ENCODE data around the gene SLC39A10.
"Not testable (repeated sequence)": the region's sequence is repeated elsewhere in the genome, so short reads cannot be mapped to it uniquely, and the experiment has no call there.

Gene SLC39A10

GRCh38 chr2:195656859-195657633, at the start of gene SLC39A10:
Gene SLC39A10, plus strand, starts transcription at chr2:195657226. Its CDS starts 22,817 bp downstream, at chr2:195680043.
- peak; percentile 93 to 94 for DNase-seq (ENCODE audit: extremely low read depth in 1 of 2, low read depth in 1 of 2)

- DNase-seq (ENCODE audit: extremely low read depth in 1 of 2, low read depth in 1 of 2) = no peak
Measured at GRCh38 chr2:195608768-195609454, 48.1 kb upstream of the SLC39A10 start.

GRCh38 chr2:195610717-195611116, 46.3 kb upstream of the SLC39A10 start:
- no peak for DNase-seq (ENCODE audit: extremely low read depth in 1 of 2, low read depth in 1 of 2)

- DNase-seq (ENCODE audit: extremely low read depth in 1 of 2, low read depth in 1 of 2) = no peak
Measured at GRCh38 chr2:195612611-195613495, 44.2 kb upstream of the SLC39A10 start.

GRCh38 chr2:195613922-195614321, 43.1 kb upstream of the SLC39A10 start:
- no peak for DNase-seq (ENCODE audit: extremely low read depth in 1 of 2, low read depth in 1 of 2)

GRCh38 chr2:195619590-195619989, 37.4 kb upstream of the SLC39A10 start:
- DNase-seq (ENCODE audit: extremely low read depth in 1 of 2, low read depth in 1 of 2) = no peak

GRCh38 chr2:195620501-195620900, 36.5 kb upstream of the SLC39A10 start:
- DNase-seq (ENCODE audit: extremely low read depth in 1 of 2, low read depth in 1 of 2) = no peak

GRCh38 chr2:195622966-195623365, 34.1 kb upstream of the SLC39A10 start:
- no peak for DNase-seq (ENCODE audit: extremely low read depth in 1 of 2, low read depth in 1 of 2)

- no peak for DNase-seq (ENCODE audit: extremely low read depth in 1 of 2, low read depth in 1 of 2)
Measured at GRCh38 chr2:195626507-195626906, 30.5 kb upstream of the SLC39A10 start.

- no peak for DNase-seq (ENCODE audit: extremely low read depth in 1 of 2, low read depth in 1 of 2)
Measured at GRCh38 chr2:195628666-195629065, 28.4 kb upstream of the SLC39A10 start.

GRCh38 chr2:195632856-195633572, 24.0 kb upstream of the SLC39A10 start:
- no peak for DNase-seq (ENCODE audit: extremely low read depth in 1 of 2, low read depth in 1 of 2)

- DNase-seq (ENCODE audit: extremely low read depth in 1 of 2, low read depth in 1 of 2) = no peak
Measured at GRCh38 chr2:195633573-195633870, 23.5 kb upstream of the SLC39A10 start.

- no peak for DNase-seq (ENCODE audit: extremely low read depth in 1 of 2, low read depth in 1 of 2)
Measured at GRCh38 chr2:195633974-195634373, 23.1 kb upstream of the SLC39A10 start.

- no peak for DNase-seq (ENCODE audit: extremely low read depth in 1 of 2, low read depth in 1 of 2)
Measured at GRCh38 chr2:195636890-195637289, 20.1 kb upstream of the SLC39A10 start.

GRCh38 chr2:195638750-195639149, 18.3 kb upstream of the SLC39A10 start:
- DNase-seq (ENCODE audit: extremely low read depth in 1 of 2, low read depth in 1 of 2) = no peak

- DNase-seq (ENCODE audit: extremely low read depth in 1 of 2, low read depth in 1 of 2) = no peak
Measured at GRCh38 chr2:195639238-195639858, 17.7 kb upstream of the SLC39A10 start.

- DNase-seq (ENCODE audit: extremely low read depth in 1 of 2, low read depth in 1 of 2) = no peak
Measured at GRCh38 chr2:195639959-195640358, 17.1 kb upstream of the SLC39A10 start.

- DNase-seq (ENCODE audit: extremely low read depth in 1 of 2, low read depth in 1 of 2) = no peak
Measured at GRCh38 chr2:195642027-195642678, 14.9 kb upstream of the SLC39A10 start.

GRCh38 chr2:195642679-195643068, 14.4 kb upstream of the SLC39A10 start:
- no peak for DNase-seq (ENCODE audit: extremely low read depth in 1 of 2, low read depth in 1 of 2)

GRCh38 chr2:195644708-195645107, 12.3 kb upstream of the SLC39A10 start:
- not testable (repeated sequence) for DNase-seq (ENCODE audit: extremely low read depth in 1 of 2, low read depth in 1 of 2)

Data from stimulated activated CD8-positive, alpha-beta memory T cell treated with anti-CD3 and anti-CD28 coated beads, Interleukin-7, amount 100 ng/mL, for 48 hours (primary cell).